ENCODE data around the gene NECTIN1.

The NECTIN1 gene

DNA sequence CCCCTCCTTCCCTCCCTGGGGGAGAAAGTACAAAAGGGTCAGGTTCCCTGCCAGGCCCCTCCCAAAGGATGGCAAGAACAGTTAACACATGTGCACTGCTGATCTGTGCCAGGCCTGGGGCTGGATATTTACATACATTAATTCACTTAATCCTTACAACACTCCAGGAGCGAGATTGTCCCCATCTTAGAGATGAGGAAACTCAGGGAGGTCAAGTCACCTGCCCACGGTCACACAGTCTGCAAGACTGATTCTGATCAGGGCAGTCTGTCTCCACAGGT lies 36.5 kb downstream of the NECTIN1 start:
- no peak for DNase-seq (ENCODE audit: low read depth)

DNA sequence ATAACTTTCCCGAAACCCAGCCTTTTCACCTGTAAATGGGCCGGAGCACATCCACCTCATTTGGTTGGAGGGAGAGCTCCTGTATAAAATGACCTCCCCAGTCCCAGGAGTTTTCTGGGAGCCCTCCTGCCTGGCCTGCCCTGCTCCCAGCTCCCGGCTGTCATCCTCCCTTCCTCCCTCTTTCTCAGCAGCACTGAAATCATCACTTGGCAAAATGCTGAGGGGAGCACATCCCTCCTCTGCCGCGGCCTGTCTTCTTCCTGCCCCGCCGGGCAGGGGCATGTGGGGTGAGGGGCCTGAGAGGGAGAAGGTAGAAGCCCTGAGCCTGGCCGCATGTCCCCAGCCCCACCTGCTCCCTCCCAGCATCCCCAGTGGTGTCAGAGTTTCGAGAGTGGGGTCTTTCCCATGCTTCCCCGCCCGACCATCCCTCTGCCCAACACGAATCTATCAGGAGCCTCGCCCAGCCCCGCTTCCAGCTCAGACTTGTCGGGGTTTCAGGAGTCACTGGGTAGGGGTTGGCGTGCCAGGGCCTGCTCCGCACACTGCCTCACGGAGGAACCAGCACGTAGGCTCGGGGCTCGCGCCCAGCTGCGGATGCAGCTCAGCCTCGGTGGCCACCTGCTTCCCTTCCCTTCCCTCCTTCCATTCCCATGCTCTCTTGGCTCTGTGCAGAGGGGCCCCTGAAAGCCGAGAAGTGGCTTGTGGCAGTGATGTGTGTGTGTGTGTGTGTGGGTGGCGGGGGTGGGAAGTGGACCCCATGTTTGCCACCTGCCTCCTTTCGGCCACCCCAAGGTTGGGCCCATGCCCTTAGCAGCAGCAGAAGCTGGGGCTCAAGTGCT lies 37.1 kb downstream of the NECTIN1 start:
- no peak for DNase-seq (ENCODE audit: low read depth)

DNA sequence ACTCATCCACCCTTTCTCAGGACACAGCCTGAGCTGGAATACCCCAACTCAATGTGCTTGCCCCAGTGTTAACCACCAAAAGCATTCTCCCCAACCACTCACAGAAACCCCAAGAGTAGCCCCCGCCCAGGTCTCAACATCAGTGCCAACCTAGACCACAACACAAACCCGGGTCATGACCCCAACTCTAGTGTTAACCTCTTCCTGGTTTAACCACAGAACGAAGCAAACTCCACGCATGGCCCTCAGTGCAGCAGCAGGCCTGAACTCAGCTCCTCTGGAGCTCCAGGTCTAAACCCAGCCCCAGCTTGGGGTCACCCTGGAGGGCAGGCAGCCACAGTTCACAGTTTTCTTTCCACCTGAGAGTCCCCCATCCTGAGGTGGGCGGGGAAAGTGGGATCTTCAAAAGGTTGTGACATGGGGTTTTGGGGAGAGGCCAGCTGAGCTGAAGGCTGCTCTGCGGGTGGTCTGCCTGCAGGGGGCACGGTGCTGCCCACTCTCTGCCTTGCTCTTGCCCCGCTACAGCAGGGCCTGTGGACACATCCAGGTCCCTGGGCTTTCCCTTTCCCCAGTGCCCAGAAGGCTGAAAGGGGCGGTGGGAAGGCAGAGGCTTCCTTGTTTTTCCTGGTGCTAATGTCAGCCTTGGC lies 37.9 kb downstream of the NECTIN1 start:
- no peak for DNase-seq (ENCODE audit: low read depth)

DNA sequence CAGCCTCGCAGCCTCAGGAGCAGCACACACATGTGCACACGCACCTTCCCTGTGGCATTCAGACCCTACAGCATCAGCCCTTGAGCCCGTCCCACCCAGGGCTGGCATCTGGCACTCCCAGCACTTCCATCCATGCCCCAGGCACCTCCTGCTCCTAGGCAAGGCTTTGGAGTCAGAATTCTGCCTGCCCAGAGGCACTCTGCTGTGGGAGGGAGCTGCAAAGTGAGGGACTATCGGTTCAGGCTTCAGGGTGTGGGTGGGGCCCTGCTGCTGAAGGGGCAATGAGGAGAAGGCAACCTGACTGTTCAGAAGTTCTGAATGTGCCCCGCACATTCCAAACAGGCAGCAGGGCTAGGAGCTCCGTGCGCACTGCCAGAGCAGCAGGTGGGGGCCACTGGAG lies 39.7 kb downstream of the NECTIN1 start:
- DNase-seq (ENCODE audit: low read depth): no peak

DNA sequence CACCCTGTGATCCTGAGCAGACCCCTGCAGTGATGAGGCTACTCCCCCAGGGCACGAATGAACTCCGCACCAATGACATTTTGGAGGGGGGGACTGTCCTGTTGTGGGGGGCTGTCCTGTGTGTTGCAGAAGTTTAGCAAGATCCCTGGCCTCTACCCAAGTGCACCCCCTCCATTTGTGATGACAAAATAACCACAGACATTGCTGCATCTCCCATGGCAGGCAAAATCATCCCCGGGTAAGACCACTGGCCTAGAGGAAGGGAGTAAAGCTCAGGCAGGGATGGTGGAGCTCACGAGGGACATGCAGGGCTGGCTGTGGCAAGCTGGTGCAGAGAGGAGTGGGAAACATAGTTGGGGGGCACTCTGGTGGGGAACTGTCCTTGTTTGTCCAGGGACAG lies 40.6 kb downstream of the NECTIN1 start:
- no peak for DNase-seq (ENCODE audit: low read depth)

DNA sequence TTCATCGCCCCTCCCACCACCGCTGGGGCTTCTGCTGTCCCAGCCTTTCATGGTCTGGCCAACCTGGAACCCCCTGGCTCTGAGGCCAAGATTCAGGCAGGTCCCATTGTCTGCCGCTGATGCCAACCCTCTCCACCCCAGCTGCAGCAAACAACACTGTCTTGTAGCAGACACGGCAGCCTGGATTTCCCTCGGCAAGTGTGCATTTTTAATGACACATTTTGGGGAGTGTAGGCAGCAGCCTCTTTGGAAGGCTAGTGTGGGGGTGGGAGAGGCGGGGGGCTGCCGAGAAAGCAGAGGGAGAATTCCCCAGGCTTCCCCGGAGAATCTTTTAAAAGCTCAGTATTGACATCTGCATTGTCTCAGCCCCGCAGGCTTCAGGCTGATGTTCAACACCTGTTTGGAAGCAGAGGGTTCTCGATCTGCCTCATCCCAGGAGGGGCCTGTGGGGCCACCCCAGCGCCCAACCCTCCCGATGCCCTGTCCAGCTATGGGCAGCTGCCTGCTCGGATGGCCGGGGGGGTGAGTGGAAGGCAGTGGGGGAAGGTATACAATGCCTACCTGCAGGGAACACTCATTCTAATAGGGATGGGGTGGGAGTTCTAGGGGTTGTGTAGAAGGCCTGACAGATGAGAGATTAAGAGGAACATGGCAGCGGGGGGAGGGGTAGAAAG lies 41.5 kb downstream of the NECTIN1 start:
- DNase-seq (ENCODE audit: low read depth): no peak

DNA sequence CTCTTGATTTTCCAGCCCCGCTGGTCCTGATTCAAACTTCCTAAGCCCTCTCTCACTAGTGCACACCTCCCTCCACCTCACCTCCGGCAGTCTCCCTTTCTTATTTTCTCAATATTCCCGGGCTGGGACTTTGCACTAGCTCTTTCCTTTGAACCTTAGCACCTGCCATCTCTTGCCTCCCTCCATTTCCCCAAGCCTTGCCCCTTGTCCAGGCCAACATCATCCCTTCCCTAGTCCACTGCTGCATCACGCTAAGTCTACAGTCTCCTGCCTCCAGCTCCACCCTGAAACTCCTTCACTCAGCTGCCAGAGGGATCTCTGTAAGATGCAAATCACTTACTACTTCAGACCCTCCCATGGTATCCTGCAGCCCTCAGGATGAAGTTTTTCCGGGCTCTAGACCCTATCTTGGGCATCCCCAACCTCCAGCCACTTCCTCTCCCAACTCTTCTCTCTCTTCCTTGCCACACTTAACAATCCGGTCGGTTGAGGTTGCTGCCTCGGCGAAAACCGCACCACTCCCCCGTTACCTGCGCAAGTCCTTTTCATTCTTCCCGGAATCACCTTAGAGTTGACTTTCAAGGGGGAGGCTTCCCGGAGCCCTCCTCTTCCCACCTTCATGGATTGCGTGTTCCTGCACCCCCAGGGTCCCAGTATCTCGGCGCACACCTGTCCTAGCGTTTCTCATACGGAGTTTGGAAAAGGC lies 42.7 kb downstream of the NECTIN1 start:
- no peak for DNase-seq (ENCODE audit: low read depth)

DNA sequence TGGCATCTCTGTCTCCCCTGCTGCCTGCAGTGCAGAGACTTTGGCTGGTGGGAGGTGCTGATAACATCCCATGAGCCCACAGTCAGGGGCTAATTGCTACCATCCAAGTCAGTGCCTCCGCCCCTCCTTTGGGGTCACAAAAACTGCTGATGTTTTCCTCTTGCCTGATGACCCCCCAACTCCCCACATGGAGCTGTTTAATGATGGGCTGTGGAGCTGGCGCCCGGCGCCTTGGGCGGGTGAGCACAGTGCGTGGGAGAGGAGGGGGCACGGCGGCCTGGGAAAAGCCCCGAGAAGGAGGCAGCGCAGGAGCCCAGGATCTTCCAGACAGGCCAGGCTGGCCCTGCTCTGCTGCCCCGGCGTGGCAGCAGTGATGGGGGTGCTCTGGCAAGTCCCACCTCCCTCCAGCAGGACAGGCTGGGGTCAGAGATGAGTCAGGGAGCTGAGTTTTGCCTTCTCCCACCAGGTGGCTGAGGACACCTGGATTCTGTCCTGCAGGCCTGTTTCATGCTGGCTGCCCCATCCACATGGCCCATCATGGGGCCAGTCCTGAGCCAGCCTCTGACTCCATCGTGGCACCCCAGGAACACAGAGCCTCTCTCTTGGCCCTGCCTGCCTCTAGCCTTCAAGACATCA lies 43.8 kb downstream of the NECTIN1 start:
- no peak for DNase-seq (ENCODE audit: low read depth)

DNA sequence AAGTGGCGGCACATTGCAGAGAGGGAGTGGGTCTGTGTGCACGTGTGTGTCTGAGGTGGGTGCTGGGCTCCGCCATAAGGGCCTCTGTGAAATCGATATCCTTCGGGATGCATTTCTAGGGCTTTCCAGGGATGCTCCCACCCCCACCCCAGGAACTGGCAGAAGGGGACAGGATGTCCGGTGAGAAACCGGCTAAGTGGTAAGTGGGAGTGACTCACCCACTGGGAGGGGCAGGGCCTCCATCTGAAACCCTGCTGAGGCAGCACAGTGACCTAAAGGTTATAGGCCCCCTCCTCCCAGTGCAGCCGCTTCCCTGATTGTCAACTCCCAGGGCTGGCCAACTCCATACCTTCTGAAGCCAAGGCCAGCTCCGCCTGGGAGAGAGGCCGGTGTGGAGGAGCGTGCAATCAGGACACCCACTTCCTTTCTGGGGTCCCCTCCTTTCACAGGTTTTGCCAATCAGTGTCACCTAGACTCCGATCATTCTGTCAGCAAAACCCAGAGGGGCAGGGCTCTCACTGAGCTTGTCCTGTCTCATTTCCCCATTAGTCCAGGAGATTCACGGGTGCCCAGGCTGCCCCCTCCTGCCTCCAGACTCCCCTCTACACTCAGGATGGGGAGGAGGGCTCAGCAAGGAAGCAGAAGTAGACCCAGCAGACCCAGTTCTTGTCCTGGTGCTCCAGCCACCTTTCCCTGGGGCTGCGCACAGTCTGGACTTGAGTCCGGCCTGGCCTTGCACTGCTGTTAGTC lies 44.5 kb downstream of the NECTIN1 start:
- no peak for DNase-seq (ENCODE audit: low read depth)

DNA sequence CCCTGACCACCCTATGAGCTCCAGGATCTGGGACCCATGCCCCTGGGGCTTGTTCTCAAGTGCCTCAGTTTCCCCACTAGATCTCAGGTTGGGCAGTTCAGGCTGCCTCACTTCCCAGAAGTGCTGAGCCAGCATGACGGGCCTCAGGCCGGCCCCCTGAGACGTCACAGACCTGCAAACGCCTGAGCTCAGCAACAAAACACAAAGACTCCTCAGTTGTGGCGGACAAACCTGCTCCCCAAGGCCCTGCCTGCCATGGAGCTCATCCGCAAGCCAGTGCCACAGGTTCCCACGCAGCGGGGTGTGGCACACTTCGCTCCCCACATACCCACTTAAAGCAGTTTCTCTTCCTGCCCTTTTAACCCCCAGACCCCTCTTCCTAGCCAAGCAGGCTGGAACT lies 45.2 kb downstream of the NECTIN1 start:
- DNase-seq (ENCODE audit: low read depth): no peak

DNA sequence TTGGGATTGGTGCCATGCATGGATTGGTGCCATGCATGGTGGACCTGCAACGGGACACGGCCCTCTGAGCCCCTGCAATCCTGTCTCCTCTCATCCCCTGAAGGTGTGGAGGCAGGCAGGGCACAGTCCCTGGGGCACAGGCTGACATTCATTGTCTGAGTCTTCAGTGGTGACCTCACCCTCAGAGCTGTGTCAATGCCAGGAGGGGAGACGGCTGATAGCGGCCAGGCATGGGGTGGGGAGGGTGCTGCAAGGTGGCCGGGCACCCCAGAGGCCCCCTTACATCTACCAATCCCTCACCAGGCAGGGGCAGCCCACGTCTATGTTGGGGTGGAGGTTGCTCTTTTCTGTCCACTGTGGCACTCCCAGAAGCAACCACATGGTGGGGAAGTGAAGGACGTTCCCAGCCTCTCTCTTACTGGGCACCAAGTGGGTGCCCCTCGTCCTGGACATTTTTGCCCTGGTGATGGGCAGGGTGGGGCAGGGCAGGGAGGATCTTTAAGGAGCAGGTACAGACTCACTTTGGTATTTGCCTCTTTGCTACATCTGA lies 47.6 kb downstream of the NECTIN1 start:
- no peak for DNase-seq (ENCODE audit: low read depth)

DNA sequence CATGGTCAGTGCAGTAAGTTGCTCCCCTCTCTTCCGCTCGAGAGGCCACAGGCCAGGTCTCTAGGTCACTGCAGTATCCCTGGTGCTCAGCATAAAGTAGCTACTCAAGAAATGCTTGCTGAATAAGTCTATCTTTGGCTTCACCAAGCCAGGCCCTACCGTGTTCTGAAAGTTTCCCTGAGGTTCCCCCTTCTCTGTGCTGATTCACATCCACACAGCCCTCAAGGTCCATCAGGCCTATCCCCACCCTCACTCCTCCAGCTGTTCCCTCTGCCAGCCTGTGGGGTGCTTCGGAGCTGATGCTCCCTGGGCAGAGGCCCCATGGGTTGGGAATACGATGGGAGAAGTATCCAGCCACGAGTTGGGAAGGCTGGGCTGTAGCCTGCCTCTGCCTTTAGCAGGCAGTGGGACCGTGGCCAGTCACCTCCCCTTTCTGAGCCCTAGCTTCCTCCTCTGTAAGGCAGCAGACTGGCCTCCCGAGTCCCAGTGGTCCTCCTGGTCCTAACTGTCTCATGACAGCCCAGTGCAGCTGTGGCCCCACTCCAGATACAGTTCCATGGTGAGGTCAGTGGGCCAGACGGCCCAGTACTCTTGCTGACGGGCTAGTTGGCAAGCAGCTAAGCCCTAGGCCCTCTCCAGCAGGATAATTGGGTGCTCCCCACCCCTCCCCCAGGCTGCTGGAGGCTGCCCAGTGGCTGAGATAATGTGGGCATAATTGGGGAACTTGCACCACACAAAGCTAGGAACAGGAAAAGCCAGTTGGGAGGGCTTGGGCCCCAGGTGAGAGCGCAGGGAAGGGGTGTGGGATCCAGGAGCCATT lies 48.2 kb downstream of the NECTIN1 start:
- no peak for DNase-seq (ENCODE audit: low read depth)

DNA sequence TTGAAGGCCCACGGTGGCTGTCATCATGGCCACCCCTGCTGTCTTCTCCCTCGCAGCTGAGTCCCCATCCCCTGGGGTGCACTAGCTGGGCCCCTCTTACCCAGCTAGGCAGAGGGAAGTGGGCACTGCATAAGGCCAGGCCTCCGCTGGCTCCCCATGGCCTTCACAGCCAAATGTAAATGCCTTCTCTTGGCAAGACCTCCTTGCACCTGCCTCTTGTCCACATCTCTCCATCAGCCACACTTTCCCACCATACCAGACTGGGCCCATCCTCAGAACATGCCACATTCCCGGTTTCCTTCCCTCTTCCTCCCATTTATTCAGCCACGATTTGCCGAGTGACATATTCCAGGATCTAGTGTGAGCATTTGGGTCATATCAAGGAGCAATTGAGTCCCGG lies 49.7 kb downstream of the NECTIN1 start:
- DNase-seq (ENCODE audit: low read depth): no peak

DNA sequence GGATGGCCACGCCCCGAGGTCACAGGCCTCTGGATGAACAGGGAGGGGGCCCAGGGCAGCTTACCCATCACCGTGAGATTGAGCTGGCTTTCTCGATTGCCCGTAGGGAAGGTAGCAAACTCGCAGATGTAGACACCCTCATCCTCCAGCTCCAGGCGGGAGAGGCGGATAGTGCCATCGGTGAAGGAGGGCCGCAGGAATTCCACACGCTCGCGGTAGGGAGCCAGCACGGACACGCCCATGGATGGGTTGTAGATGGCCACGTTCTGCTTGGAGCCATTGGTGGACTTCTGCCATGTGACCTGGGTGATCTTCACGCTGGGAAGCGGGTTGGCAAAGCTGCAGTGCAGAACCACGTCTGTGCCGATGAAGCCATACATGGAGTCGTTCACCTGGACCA lies 50.6 kb downstream of the NECTIN1 start:
- no peak for DNase-seq (ENCODE audit: low read depth)

DNA sequence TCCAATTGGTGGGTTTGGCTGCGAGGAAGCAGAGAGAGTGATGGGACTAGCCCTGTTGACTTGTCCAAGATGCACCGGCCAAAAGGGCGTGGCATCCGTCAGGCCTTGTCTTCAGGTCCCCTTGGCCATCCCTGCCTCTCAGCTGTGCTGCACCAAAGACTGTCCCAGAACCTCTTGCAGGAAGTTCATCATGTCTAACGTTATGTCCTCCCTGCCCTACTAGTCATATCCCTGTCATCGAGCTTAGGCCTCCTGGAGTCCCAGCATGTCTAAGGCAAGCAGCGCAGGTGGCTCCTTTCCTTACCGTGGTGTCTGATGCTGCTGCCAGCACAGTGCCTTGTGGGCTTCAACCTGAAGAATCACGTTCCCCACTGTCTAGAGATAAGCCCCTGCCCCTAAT lies 51.2 kb downstream of the NECTIN1 start:
- DNase-seq (ENCODE audit: low read depth): no peak

DNA sequence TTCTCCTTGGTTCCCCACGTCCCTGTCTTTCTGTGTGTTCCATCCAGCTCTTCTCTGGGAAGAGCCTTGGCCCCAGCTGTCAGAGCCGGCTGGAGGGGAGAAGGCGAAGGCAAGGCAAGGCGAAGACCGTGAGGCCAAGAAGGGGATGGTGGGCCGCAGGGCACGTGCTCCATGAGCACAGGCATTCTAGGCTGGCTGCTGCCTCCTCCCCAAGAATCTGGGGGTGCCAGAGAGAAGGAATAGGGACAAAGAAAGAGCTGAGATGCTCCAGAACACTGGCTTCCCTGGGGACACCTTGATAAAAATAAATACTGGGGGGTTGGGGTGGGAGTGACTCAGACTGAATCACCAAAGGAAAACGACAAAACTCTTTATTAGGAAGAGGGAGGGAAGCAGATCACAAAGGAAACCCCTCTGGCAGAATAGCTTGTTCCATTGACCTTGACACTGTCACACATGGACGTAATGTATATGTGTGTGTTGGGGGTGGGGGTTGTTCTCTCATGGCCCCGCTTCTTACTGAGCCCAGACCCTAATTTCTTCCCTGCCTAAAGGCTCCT lies 52.5 kb downstream of the NECTIN1 start:
- DNase-seq (ENCODE audit: low read depth): no peak

DNA sequence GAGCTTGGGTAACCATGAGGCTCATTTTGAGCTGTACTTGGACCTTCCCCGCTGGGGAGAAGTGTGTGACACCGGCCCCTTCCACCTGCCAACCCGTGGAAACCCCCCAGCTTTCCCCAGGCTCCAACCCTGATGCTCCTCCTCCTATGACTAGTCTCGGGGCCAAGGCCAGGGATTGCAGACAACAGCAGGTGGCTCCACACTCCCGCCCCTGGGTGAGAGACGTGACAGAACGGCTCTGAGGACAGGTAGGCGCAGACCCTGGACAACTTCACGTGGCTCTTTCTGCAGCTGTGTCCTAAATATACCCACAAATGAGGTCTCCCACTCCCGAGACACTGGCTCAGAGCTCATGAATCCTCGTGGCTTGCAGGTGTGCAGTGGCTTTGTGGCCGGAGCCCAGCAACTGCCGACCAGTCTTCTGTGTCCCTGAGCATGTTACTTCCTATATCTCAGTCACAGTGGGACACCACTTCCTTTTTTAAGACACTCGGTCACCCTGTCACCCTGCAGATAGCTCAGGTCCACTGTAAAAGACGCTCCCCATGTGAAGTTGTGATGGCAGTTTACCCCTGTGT lies 55.2 kb downstream of the NECTIN1 start:
- no peak for DNase-seq (ENCODE audit: low read depth)

DNA sequence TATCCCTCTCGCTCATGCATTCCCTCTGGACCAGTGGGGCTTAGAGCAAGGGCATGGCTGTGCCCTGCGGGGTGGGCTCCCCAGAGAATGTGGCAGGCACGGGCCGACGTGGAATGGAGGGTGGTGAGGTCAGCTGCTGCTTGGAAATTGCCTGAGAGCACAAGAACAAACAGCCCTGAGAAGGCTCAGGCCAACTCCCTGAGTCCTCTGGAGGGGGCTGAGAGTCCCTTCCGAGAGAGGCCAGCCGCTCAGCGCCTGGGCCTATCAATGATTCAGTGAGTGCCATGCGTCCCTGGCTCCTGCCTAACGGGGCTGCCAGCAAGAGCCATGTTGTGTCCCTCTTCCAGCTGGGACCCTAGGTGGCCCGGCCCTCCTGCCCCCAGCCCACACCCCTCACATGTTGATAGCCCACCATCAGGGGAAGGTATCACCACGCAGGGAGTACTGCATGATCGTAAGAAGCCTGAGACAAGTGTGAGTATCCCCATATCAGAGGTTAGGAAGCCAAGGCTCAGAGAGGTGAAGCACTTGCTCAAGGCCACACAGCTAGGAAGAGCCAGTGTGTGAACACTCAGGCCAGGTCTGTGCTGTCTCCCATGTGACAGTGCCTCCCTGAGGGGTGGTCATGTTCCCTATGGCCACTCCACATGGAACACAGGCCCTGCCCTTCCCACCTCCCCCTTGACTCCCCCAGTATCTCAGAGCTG lies 55.8 kb downstream of the NECTIN1 start:
- DNase-seq (ENCODE audit: low read depth): no peak

DNA sequence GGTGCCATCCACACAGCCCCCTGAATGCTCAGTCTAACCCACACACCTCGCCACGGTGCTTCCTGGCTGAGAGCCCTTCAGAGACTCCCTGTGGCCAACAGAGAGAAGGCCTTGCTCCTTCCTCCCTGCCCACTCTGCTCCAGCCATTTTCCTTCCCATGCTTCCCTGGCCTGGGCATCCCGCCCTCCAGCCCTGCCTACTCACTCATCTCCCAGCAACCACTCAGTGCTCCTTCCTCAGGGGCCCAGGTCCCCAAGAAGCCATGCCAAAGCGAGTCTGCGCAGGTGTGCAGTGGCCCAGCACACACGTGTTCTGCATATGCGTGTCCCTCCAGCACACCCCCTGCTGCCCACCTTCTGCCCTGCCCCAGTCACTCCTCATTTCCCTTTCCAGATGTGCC lies 56.4 kb downstream of the NECTIN1 start:
- no peak for DNase-seq (ENCODE audit: low read depth)

All from stimulated activated CD8-positive, alpha-beta memory T cell treated with anti-CD3 and anti-CD28 coated beads, Interleukin-7, amount 100 ng/mL, for 24 hours (primary cell).